ENCODE data around the gene CABYR.

Gene CABYR

GRCh38 chr18:24138789-24139616, at the start of gene CABYR:
Gene CABYR (plus strand): TSS chr18:24139062. CDS start chr18:24143115, 4,053 bp downstream.
- DNase-seq (ENCODE audit: low read depth in 2 of 2) = peak; percentile 48 to 57

- DNase-seq (ENCODE audit: low read depth in 2 of 2) = no peak
These were observed 49.8 kb upstream of the CABYR start for GRCh38 chr18:24089076-24089475.

- DNase-seq (ENCODE audit: low read depth in 2 of 2) = no peak
These were observed 49.1 kb upstream of the CABYR start for GRCh38 chr18:24089515-24090337.

- DNase-seq (ENCODE audit: low read depth in 2 of 2) = no peak
These were observed 48.0 kb upstream of the CABYR start for GRCh38 chr18:24090876-24091275.

GRCh38 chr18:24094561-24094960, 44.3 kb upstream of the CABYR start:
- no peak for DNase-seq (ENCODE audit: low read depth in 2 of 2)

GRCh38 chr18:24095976-24096375, 42.9 kb upstream of the CABYR start:
- DNase-seq (ENCODE audit: low read depth in 2 of 2) = no peak

- no peak for DNase-seq (ENCODE audit: low read depth in 2 of 2)
These were observed 35.4 kb upstream of the CABYR start for GRCh38 chr18:24103320-24104021.

- DNase-seq (ENCODE audit: low read depth in 2 of 2) = no peak
These were observed 34.4 kb upstream of the CABYR start for GRCh38 chr18:24104486-24104885.

- DNase-seq (ENCODE audit: low read depth in 2 of 2) = no peak
These were observed 30.2 kb upstream of the CABYR start for GRCh38 chr18:24108641-24109040.

GRCh38 chr18:24111936-24112335, 26.9 kb upstream of the CABYR start:
- DNase-seq (ENCODE audit: low read depth in 2 of 2) = no peak

GRCh38 chr18:24112464-24112863, 26.4 kb upstream of the CABYR start:
- DNase-seq (ENCODE audit: low read depth in 2 of 2) = no peak

GRCh38 chr18:24112874-24113615, 25.8 kb upstream of the CABYR start:
- DNase-seq (ENCODE audit: low read depth in 2 of 2) = no peak

GRCh38 chr18:24114924-24115549, 23.8 kb upstream of the CABYR start:
- DNase-seq (ENCODE audit: low read depth in 2 of 2) = peak in 1 of 2 donors; percentile 12

- DNase-seq (ENCODE audit: low read depth in 2 of 2) = no peak
These were observed 23.2 kb upstream of the CABYR start for GRCh38 chr18:24115628-24116027.

GRCh38 chr18:24118750-24119577, 19.9 kb upstream of the CABYR start:
- peak; percentile 33 to 47 for DNase-seq (ENCODE audit: low read depth in 2 of 2)

- DNase-seq (ENCODE audit: low read depth in 2 of 2) = no peak
These were observed 18.2 kb upstream of the CABYR start for GRCh38 chr18:24120676-24121075.

GRCh38 chr18:24121625-24122024, 17.2 kb upstream of the CABYR start:
- no peak for DNase-seq (ENCODE audit: low read depth in 2 of 2)

GRCh38 chr18:24126155-24126961, 12.5 kb upstream of the CABYR start:
- no peak for DNase-seq (ENCODE audit: low read depth in 2 of 2)

- DNase-seq (ENCODE audit: low read depth in 2 of 2) = no peak
These were observed 11.1 kb upstream of the CABYR start for GRCh38 chr18:24127735-24128134.
